GM19455 (cell line): Measurements from ENCODE around the gene CAMK2A.

Experiments
- ATAC-seq: cut with Tn5 transposase; IDR thresholded peaks from one replicate; pipeline ENCODE4 v1.9.1; 2021; ENCODE audit not compliant: unreplicated experiment

Gene CAMK2A

GRCh38 chr5:150300496-150301169 lies 11.1 kb upstream of the CAMK2A start:
- ATAC-seq = no peak

DNA sequence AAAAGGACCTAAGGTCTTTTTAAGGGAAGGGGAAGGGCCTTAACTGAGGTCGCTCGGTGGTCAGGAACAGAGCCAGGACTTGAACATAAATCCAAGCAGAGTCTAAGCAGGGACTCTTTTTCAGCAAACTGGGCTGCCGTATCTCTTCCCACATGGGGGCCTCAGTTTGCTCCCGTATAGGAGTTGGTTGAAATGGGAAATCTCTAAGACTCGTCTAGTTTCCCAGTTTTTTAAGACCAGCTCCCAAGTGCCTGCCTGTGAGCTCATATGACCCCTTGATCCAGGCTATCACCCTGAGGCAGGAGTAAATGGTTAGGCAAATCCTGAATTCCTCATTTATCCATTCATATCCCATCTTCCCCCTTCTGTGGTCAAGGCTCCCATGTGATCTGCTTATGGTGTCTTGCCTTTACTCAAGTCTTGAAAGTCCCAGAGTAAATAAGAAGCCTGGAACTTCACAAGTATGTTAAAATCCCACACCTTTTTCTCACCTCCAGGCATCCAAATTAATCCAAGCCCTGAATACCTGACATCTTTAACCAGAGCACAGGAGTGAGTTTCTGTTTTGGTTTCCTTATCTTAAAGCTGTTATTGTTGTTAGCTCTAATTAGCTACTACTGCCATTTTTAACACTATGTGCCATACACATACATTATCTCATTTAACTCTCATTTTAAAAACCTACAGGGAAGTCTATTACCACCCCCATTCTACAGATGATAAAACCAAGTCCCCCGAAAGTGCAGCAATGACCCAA lies 10.2 kb upstream of the CAMK2A start:
- no peak for ATAC-seq

- ATAC-seq = no peak
Measured at GRCh38 chr5:150298701-150299451, 9.3 kb upstream of the CAMK2A start.

GRCh38 chr5:150297934-150298595 lies 8.5 kb upstream of the CAMK2A start:
- no peak for ATAC-seq

DNA sequence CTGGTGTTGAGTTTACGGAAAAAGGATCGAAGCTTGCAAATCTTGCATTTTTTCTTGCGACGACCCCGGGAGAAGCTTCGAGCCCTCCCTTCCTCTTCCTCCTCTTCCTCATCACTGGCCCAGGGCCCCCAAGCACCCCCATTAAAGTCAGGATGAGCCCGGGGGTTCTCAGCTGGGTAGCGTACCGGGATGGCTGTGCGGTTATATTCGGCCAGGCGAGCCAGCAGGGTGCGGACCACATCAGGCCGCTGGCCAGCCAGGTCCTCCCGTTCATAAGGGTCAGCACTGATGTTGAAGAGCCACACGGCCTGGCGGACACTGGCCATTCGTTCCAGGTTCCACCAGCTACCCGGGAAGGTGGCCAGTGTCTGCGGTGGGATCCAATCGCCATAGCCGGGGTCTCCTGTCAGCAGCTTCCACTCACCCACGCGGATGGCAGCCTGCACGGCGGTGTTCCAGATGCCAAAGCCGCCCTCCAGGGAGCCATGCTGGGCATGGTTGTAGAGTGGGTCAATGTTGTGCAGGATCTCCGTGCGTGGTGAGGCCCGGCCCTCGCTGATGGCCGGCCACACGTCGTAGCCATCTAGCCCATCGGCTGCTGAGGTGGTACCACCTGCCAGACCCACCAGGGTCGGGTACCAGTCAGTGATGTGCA lies 7.8 kb upstream of the CAMK2A start:
- ATAC-seq = no peak

GRCh38 chr5:150296496-150296895 lies 6.9 kb upstream of the CAMK2A start:
- no peak for ATAC-seq

GRCh38 chr5:150295741-150296486 lies 6.3 kb upstream of the CAMK2A start:
- ATAC-seq = no peak

DNA sequence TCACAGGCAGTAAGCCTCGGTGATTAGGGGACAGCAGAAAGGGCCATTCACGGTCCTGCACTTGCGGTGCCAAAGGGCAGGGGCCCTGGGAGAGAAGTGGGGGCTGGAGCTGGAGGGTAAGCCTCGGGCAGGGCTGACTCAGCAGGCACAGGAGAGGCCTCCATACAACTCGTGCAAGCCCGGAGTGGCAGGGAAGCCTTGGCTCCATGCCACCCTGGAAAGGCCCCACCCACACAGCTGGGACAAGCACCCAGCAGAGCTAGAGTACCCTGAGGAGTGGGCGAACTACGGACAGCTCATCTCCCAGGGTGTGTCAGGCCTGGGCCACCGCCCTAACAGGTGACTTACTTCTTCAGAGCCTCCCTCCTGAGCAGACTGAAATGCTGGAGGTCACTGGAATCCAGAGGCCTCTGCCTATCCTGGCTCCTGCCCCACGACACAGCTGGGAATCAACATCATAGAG lies 5.6 kb upstream of the CAMK2A start:
- ATAC-seq = no peak

DNA sequence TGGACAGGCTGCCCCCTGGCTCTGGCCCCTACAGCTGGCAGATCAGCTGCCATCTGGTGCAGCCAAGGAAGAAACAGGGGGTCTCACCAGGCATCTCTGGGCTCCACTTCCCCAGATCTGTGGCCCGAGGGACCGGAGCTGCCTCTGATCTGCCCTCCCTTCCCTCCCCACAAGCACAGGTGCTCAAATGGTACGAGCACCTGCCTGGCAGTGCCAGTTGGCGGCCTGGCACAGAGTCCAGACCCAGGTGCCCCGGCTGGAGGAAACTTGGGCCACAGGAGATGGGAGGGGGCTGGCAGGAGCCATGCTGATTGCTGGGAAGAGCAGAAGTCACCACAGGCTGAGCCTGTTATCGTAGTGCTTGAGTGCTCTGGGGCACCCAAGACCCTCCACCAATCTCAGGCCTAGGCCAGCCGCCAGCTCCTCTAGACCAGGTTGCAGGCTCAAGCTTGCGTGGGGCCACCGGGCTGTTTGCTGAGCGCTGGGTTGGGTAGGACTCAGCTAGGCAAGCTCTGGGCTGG lies 5.0 kb upstream of the CAMK2A start:
- ATAC-seq = no peak

DNA sequence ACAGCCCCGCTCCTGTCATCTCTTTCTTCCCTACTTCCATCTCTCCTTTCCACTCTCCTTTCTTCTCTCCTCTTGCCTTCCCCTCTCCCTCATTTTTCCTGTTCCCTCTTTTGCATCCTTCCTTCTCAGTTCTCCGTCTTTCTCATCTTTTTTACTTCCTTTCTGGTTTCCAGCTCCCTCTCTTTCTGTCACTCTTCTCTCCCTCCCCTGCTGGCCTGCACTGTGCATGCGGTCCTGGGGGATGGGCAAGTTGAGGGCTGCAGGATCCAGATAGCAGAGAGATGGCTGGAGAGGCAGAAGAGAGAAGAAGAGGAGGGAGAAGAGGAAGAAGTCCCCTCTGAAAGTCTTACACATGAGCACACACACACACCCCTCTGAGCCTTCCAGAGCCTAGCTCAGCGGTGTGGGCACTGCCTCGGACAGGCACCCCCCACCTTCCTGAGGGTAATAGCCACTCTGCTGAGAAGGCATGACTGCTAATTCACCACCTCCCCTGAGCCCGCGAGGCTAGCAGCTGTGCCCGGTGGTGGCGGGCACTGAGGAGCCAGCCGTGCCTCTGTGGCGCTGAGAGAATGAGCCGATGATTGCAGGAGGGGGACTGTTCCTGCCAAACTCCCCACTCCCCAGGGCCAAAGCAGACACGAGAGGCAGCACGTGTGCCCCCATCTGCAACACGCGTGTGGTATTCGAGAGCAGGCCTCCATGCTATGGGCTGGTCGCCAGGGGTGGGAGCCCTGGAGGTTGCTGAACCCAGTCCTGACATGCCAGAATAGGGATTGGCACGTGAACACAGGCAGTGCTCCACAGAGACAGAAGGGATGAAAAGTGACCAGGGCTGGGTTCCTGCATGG lies 3.7 kb upstream of the CAMK2A start:
- ATAC-seq = no peak

DNA sequence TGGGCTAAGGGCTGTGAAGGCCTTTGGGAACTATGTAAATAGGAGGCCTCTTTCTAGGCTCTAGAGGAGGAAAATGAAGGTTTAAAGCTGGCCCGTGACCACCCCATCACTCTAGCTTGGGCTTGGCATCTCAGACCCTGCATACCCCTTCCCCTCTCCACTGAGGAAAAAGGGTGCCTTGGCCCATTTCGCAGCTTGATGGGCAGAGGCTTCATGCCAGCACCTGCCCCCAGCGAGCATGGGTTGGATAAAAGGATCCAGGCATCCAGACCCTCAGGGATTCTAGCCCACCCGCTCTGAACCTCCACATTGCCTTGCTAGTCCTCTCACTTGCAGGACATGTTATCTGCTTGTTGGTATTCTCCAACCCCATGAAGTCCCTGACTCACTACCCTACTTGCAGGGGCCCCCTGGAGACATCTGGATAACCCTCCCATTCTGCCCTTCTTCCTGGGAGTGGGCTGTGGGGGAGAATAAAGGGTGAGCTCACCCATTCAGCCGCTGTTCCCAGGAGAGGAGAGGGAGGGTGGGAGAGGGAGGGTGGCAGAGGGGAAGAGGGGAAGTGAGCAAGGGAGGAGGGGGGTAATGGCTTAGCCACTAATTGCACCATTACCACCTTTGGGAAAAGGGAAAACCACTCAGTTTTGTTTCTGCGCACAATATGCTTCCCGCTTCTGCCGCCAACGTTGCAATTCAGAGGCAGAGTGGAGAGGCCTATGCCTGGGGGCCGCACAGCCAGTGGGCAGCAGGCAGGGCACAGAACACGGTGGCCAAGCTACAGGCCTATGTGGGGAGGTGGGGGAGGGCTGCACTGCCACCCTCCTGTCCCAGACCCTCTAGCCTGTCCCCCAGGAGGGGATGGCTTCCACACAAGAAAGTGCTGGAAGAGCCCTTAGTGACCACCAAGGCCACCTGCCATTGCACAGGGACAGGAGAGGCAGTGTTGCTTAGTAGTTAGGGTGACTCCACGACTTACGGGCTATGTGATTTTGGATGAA lies 2.1 kb upstream of the CAMK2A start:
- ATAC-seq = no peak

DNA sequence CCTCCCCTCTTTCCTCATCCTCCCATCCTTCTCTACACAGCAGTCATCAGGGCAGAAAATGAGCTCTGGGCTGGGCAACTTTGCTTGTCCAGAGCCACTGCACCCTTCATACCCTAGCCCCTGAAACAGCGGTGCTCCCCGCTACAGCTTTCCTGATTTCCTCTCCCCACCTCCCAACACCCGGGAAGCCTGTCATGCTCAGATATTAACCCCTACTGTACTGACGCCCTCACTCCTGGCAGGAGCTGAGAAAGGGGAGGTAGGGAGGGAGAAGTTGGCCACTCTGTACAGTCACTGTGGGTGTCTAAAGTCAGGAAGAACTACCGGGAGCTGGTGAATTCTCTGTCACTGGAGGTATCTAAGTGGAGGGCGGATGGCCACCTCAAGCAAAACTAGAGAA lies 782 bp downstream of the CAMK2A start:
- ATAC-seq = no peak

- no peak for ATAC-seq
Measured at GRCh38 chr5:150288361-150288760, 1.2 kb downstream of the CAMK2A start.

DNA sequence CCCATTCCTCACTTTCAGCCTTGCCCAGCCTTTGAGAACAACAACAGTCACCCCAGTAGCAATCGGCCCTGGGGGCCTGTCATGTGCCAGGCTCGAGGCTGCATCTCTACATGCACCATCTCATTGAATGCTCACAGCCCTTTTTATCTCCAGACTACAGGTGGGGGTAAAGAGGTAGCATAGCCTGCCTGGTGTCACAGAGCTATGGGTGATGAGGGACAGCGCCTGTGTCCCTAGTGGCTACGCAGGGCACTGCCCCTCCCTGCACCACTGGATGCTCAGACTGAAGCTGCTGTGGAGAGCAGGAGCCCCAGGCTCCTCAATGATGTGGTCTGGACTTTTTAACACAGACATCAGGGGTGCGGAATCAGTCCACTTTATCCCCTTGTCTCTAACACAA lies 2.8 kb downstream of the CAMK2A start:
- no peak for ATAC-seq

GRCh38 chr5:150285114-150285513 lies 4.5 kb downstream of the CAMK2A start:
- no peak for ATAC-seq

- no peak for ATAC-seq
Measured at GRCh38 chr5:150284311-150284710, 5.3 kb downstream of the CAMK2A start.

- no peak for ATAC-seq
Measured at GRCh38 chr5:150283904-150284303, 5.7 kb downstream of the CAMK2A start.

DNA sequence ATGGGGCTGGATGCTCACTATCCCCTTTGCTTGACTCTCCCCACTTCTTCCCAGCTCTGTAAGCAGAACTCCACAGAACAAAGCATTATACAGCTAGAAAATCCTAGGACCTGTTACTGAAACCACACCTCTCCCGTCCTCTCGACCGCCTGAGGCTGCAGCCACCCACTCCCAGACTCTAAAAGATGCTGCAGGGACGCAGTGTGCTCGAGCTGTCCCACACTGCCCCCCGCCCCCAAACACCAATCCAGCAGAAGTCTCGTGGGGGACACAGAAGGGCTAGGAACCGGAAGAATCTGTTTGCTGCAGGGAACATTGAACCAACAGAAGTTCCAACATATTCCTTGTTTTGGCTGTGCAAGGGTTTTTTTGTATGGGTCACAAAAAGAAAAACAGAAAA lies 7.6 kb downstream of the CAMK2A start:
- no peak for ATAC-seq
